ENCODE data around the gene SMIM34. TPM values are rescaled to one million over a fixed set of nuclear protein-coding genes. Genes with fewer than 3 reads are reported as not detected.
"Not testable (repeated sequence)": the region's sequence is repeated elsewhere in the genome, so short reads cannot be mapped to it uniquely, and the experiment has no call there.

SMIM34 gene
- not detected in 2 replicates for total RNA-seq

GRCh38 chr21:34423805-34424204 is at the start of gene SMIM34:
SMIM34 (minus strand) TSS chr21:34423951; CDS start chr21:34423839, 112 bp downstream.
- H3K27ac Mint-ChIP-seq; intact Hi-C loops (cut with micrococcal nuclease); DNase-seq (ENCODE audit: low spot score): not testable (repeated sequence)

GRCh38 chr21:34467333-34467732 is 43.6 kb upstream of the SMIM34 start:
- not testable (repeated sequence) for H3K36me3 Mint-ChIP-seq (ENCODE audit: low read depth)

More at GRCh38 chr21:34423805-34424204, at the start of gene SMIM34:
- not testable (repeated sequence) for H3K27me3 Mint-ChIP-seq (ENCODE audit: low read depth); H3K4me3 Mint-ChIP-seq (ENCODE audit: low read depth); H3K9me3 Mint-ChIP-seq; H3K36me3 Mint-ChIP-seq (ENCODE audit: low read depth); H3K4me1 Mint-ChIP-seq (ENCODE audit: low read depth)

GRCh38 chr21:34459426-34459825 is 35.7 kb upstream of the SMIM34 start:
- H3K9me3 Mint-ChIP-seq; H3K4me3 Mint-ChIP-seq (ENCODE audit: low read depth); H3K4me1 Mint-ChIP-seq (ENCODE audit: low read depth); intact Hi-C loops (cut with micrococcal nuclease); H3K27ac Mint-ChIP-seq; H3K36me3 Mint-ChIP-seq (ENCODE audit: low read depth); DNase-seq (ENCODE audit: low spot score); H3K27me3 Mint-ChIP-seq (ENCODE audit: low read depth): not testable (repeated sequence)

More at GRCh38 chr21:34467333-34467732, 43.6 kb upstream of the SMIM34 start:
- H3K4me3 Mint-ChIP-seq (ENCODE audit: low read depth); H3K27ac Mint-ChIP-seq; H3K4me1 Mint-ChIP-seq (ENCODE audit: low read depth); H3K9me3 Mint-ChIP-seq; DNase-seq (ENCODE audit: low spot score); intact Hi-C loops (cut with micrococcal nuclease); H3K27me3 Mint-ChIP-seq (ENCODE audit: low read depth): not testable (repeated sequence)

GRCh38 chr21:34458266-34458665 is 34.5 kb upstream of the SMIM34 start:
- H3K4me3 Mint-ChIP-seq (ENCODE audit: low read depth); H3K27ac Mint-ChIP-seq; H3K9me3 Mint-ChIP-seq; H3K36me3 Mint-ChIP-seq (ENCODE audit: low read depth); H3K27me3 Mint-ChIP-seq (ENCODE audit: low read depth); H3K4me1 Mint-ChIP-seq (ENCODE audit: low read depth); intact Hi-C loops (cut with micrococcal nuclease); DNase-seq (ENCODE audit: low spot score): not testable (repeated sequence)

GRCh38 chr21:34456180-34456579 is 32.4 kb upstream of the SMIM34 start:
- H3K4me1 Mint-ChIP-seq (ENCODE audit: low read depth); H3K27ac Mint-ChIP-seq; H3K27me3 Mint-ChIP-seq (ENCODE audit: low read depth); intact Hi-C loops (cut with micrococcal nuclease); H3K9me3 Mint-ChIP-seq; DNase-seq (ENCODE audit: low spot score); H3K4me3 Mint-ChIP-seq (ENCODE audit: low read depth); H3K36me3 Mint-ChIP-seq (ENCODE audit: low read depth): not testable (repeated sequence)

GRCh38 chr21:34455628-34456027 is 31.9 kb upstream of the SMIM34 start:
- H3K4me3 Mint-ChIP-seq (ENCODE audit: low read depth) = not testable (repeated sequence)

GRCh38 chr21:34447018-34447417 is 23.3 kb upstream of the SMIM34 start:
- H3K36me3 Mint-ChIP-seq (ENCODE audit: low read depth); DNase-seq (ENCODE audit: low spot score); intact Hi-C loops (cut with micrococcal nuclease); H3K27me3 Mint-ChIP-seq (ENCODE audit: low read depth); H3K9me3 Mint-ChIP-seq; H3K4me3 Mint-ChIP-seq (ENCODE audit: low read depth); H3K27ac Mint-ChIP-seq; H3K4me1 Mint-ChIP-seq (ENCODE audit: low read depth): not testable (repeated sequence)

More at GRCh38 chr21:34455628-34456027, 31.9 kb upstream of the SMIM34 start:
- H3K36me3 Mint-ChIP-seq (ENCODE audit: low read depth); H3K27me3 Mint-ChIP-seq (ENCODE audit: low read depth); DNase-seq (ENCODE audit: low spot score); H3K9me3 Mint-ChIP-seq; H3K4me1 Mint-ChIP-seq (ENCODE audit: low read depth); H3K27ac Mint-ChIP-seq; intact Hi-C loops (cut with micrococcal nuclease): not testable (repeated sequence)

- H3K27ac Mint-ChIP-seq; H3K36me3 Mint-ChIP-seq (ENCODE audit: low read depth); intact Hi-C loops (cut with micrococcal nuclease); H3K4me1 Mint-ChIP-seq (ENCODE audit: low read depth); DNase-seq (ENCODE audit: low spot score); H3K9me3 Mint-ChIP-seq; H3K4me3 Mint-ChIP-seq (ENCODE audit: low read depth); H3K27me3 Mint-ChIP-seq (ENCODE audit: low read depth): not testable (repeated sequence)
These were observed 19.7 kb upstream of the SMIM34 start for GRCh38 chr21:34443486-34443885.

GRCh38 chr21:34429710-34430109 is 6.0 kb upstream of the SMIM34 start:
- H3K36me3 Mint-ChIP-seq (ENCODE audit: low read depth); H3K27ac Mint-ChIP-seq; H3K27me3 Mint-ChIP-seq (ENCODE audit: low read depth); DNase-seq (ENCODE audit: low spot score); H3K9me3 Mint-ChIP-seq; H3K4me1 Mint-ChIP-seq (ENCODE audit: low read depth); H3K4me3 Mint-ChIP-seq (ENCODE audit: low read depth); intact Hi-C loops (cut with micrococcal nuclease): not testable (repeated sequence)

GRCh38 chr21:34428441-34428840 is 4.7 kb upstream of the SMIM34 start:
- H3K27ac Mint-ChIP-seq; H3K27me3 Mint-ChIP-seq (ENCODE audit: low read depth); H3K4me3 Mint-ChIP-seq (ENCODE audit: low read depth); H3K9me3 Mint-ChIP-seq; H3K4me1 Mint-ChIP-seq (ENCODE audit: low read depth); intact Hi-C loops (cut with micrococcal nuclease); H3K36me3 Mint-ChIP-seq (ENCODE audit: low read depth); DNase-seq (ENCODE audit: low spot score): not testable (repeated sequence)

- H3K27ac Mint-ChIP-seq; intact Hi-C loops (cut with micrococcal nuclease); H3K9me3 Mint-ChIP-seq; H3K4me3 Mint-ChIP-seq (ENCODE audit: low read depth); H3K4me1 Mint-ChIP-seq (ENCODE audit: low read depth); DNase-seq (ENCODE audit: low spot score); H3K27me3 Mint-ChIP-seq (ENCODE audit: low read depth); H3K36me3 Mint-ChIP-seq (ENCODE audit: low read depth): not testable (repeated sequence)
These were observed 3.6 kb upstream of the SMIM34 start for GRCh38 chr21:34427339-34427738.

- H3K36me3 Mint-ChIP-seq (ENCODE audit: low read depth); intact Hi-C loops (cut with micrococcal nuclease); H3K27me3 Mint-ChIP-seq (ENCODE audit: low read depth); DNase-seq (ENCODE audit: low spot score); H3K4me1 Mint-ChIP-seq (ENCODE audit: low read depth); H3K4me3 Mint-ChIP-seq (ENCODE audit: low read depth); H3K9me3 Mint-ChIP-seq; H3K27ac Mint-ChIP-seq: not testable (repeated sequence)
These were observed 6.2 kb downstream of the SMIM34 start for GRCh38 chr21:34417448-34418077.

- H3K36me3 Mint-ChIP-seq (ENCODE audit: low read depth); DNase-seq (ENCODE audit: low spot score); H3K9me3 Mint-ChIP-seq; H3K4me1 Mint-ChIP-seq (ENCODE audit: low read depth); intact Hi-C loops (cut with micrococcal nuclease); H3K27me3 Mint-ChIP-seq (ENCODE audit: low read depth); H3K27ac Mint-ChIP-seq; H3K4me3 Mint-ChIP-seq (ENCODE audit: low read depth): not testable (repeated sequence)
These were observed 16.5 kb downstream of the SMIM34 start for GRCh38 chr21:34407294-34407693.

- intact Hi-C loops (cut with micrococcal nuclease) = not testable (repeated sequence)
These were observed 17.1 kb downstream of the SMIM34 start for GRCh38 chr21:34406676-34407075.

More at GRCh38 chr21:34406676-34407075, 17.1 kb downstream of the SMIM34 start:
- H3K27me3 Mint-ChIP-seq (ENCODE audit: low read depth); H3K36me3 Mint-ChIP-seq (ENCODE audit: low read depth); H3K9me3 Mint-ChIP-seq; DNase-seq (ENCODE audit: low spot score); H3K4me3 Mint-ChIP-seq (ENCODE audit: low read depth); H3K27ac Mint-ChIP-seq; H3K4me1 Mint-ChIP-seq (ENCODE audit: low read depth): not testable (repeated sequence)

Data from activated T-helper 2 cell treated with anti-CD3 and anti-CD28 coated beads, Interferon-gamma antibody, Interleukin-2, Interleukin-4, amounts not matched to agents 10 μg/mL and 5 μg/mL and 100 μg/mL, durations not matched to agents 14 hours and 24 hours and 36 hours (primary cell).